B cell (primary cell): ENCODE results near the gene LDB3.

Experiments used
- CTCF ChIP-seq: fragments of 200-600 bp; IDR thresholded peaks from one replicate; pipeline ENCODE4 v1.8.0; 2022; ENCODE audit warnings: antibody characterized with exemption, mild to moderate bottlenecking
- EZH2 ChIP-seq: IDR thresholded peaks from 2 replicates; pipeline ENCODE4 v1.6.1; 2012; ENCODE audit warnings: borderline replicate concordance, low read depth, mild to moderate bottlenecking, moderate library complexity, low read length; ENCODE audit not compliant: insufficient read depth, poor library complexity, severe bottlenecking

DNA sequence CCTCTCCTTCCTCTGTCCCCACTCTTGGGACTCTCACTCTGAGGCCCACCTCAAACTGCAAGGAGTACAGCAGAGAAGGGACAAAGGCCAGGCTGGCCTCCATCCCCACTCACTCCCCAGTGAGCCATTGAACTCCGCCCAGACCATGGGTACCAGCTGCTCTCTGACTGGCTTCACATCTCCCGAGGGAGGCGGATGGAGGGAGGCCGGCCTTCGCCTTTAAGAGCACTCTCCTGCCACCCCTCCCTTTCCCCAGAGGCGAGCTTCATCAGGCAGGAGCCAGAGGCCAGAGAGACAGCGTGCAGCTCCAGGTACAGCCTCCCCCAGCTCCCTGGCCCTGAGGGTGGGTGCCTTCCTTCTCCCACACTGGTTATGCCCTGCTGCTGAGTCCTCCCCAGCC is 1.8 kb upstream of the LDB3 start:
- TF ChIP-seq CTCF (no peak), EZH2 (no peak)
